K562 (cell line): ENCODE results near the gene PHF14. TPM values are rescaled to one million over a fixed set of nuclear protein-coding genes. Genes with fewer than 3 reads are reported as not detected.

ENCODE experiments used
- JUND ChIP-seq, 2 experiments: IDR thresholded peaks; 2 replicates in 1 of 2; 3 replicates in 1 of 2; pipeline ENCODE4 v1.6.1; 2011; ENCODE audit warnings: borderline replicate concordance in 2 of 2, low read depth in 2 of 2, low read length in 2 of 2, improper control_type of control experiment in 1 of 2, missing biosample characterization in 1 of 2, missing genetic modification characterization in 1 of 2, missing genetic modification reagents in 1 of 2
- POLR3G ChIP-seq: IDR thresholded peaks from 2 replicates; pipeline ENCODE4 v1.6.1; 2011; ENCODE audit not compliant: insufficient read length, insufficient replicate concordance; ENCODE audit errors: extremely low read depth
- ZNF347 ChIP-seq: fragments of 450-650 bp; formaldehyde crosslinking; IDR thresholded peaks from 2 replicates; pipeline ENCODE4 v1.4.0; 2020; ENCODE audit warnings: low read depth, mild to moderate bottlenecking, moderate library complexity
- polyA plus RNA-seq, 8 experiments: library from polyadenylated mRNA; depleted of rRNA in 4 of 8; stranded (reverse) in 5 of 8; unstranded in 3 of 8; fragments of >200 nt; fragmentation: Nextera tagmentation in 2 of 8; fragmentation: Illumina TruSeq in 1 of 8; extraction: Ambion mirVana in 2 of 8; extraction: Trizol in 1 of 8; gene quantifications; 2 replicates each; pipeline versions ENCODE4 v1.2.1 to v1.2.3, GENCODE V29; 2011 to 2014; ENCODE audit warnings: inconsistent platforms in 1 of 8, missing spikeins in 1 of 8
- total RNA-seq, 7 experiments: library from RNA; depleted of rRNA in 6 of 7; stranded (reverse); fragments of >200 nt in 6 of 7; fragmentation: Illumina TruSeq in 2 of 7; extraction: Trizol in 2 of 7; gene quantifications; 2 replicates each; pipeline versions ENCODE4 v1.2.1 to v1.2.3, GENCODE V29; 2011 to 2021; ENCODE audit warnings: low replicate concordance in 1 of 7
- TF ChIP-seq, protein P1 (sequence below): fragments of 450-650 bp; IDR thresholded peaks from 2 replicates; pipeline ENCODE4 v1.6.1; 2017; ENCODE audit warnings: antibody characterized with exemption, mild to moderate bottlenecking
- TF ChIP-seq, protein P2 (sequence below): fragments of 200-600 bp; sonication (generic); IDR thresholded peaks from one replicate; pipeline ENCODE4 v1.6.1; 2012; ENCODE audit warnings: mild to moderate bottlenecking, low read depth, low read length, inconsistent platforms

PHF14 gene
- total and polyA plus RNA-seq, 9 of the 15 experiments (the other 6 are each of a cell fraction or from before 2014, with no cell fraction given): 27.5 to 67.6 (median 41.4) TPM

- TF ChIP-seq ZNF347 (no peak), POLR3G (no peak), JUND (IDR thresholded peaks at IDR 0.05; ENCODE audit: borderline replicate concordance, low read depth, low read length) (no peak), JUND (tag; IDR thresholded peaks at IDR 0.05; ENCODE audit: borderline replicate concordance, low read depth, low read length) (no peak)
- TF ChIP-seq, protein P1, sequence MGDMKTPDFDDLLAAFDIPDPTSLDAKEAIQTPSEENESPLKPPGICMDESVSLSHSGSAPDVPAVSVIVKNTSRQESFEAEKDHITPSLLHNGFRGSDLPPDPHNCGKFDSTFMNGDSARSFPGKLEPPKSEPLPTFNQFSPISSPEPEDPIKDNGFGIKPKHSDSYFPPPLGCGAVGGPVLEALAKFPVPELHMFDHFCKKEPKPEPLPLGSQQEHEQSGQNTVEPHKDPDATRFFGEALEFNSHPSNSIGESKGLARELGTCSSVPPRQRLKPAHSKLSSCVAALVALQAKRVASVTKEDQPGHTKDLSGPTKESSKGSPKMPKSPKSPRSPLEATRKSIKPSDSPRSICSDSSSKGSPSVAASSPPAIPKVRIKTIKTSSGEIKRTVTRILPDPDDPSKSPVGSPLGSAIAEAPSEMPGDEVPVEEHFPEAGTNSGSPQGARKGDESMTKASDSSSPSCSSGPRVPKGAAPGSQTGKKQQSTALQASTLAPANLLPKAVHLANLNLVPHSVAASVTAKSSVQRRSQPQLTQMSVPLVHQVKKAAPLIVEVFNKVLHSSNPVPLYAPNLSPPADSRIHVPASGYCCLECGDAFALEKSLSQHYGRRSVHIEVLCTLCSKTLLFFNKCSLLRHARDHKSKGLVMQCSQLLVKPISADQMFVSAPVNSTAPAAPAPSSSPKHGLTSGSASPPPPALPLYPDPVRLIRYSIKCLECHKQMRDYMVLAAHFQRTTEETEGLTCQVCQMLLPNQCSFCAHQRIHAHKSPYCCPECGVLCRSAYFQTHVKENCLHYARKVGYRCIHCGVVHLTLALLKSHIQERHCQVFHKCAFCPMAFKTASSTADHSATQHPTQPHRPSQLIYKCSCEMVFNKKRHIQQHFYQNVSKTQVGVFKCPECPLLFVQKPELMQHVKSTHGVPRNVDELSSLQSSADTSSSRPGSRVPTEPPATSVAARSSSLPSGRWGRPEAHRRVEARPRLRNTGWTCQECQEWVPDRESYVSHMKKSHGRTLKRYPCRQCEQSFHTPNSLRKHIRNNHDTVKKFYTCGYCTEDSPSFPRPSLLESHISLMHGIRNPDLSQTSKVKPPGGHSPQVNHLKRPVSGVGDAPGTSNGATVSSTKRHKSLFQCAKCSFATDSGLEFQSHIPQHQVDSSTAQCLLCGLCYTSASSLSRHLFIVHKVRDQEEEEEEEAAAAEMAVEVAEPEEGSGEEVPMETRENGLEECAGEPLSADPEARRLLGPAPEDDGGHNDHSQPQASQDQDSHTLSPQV: no peak
- TF ChIP-seq, protein P2, sequence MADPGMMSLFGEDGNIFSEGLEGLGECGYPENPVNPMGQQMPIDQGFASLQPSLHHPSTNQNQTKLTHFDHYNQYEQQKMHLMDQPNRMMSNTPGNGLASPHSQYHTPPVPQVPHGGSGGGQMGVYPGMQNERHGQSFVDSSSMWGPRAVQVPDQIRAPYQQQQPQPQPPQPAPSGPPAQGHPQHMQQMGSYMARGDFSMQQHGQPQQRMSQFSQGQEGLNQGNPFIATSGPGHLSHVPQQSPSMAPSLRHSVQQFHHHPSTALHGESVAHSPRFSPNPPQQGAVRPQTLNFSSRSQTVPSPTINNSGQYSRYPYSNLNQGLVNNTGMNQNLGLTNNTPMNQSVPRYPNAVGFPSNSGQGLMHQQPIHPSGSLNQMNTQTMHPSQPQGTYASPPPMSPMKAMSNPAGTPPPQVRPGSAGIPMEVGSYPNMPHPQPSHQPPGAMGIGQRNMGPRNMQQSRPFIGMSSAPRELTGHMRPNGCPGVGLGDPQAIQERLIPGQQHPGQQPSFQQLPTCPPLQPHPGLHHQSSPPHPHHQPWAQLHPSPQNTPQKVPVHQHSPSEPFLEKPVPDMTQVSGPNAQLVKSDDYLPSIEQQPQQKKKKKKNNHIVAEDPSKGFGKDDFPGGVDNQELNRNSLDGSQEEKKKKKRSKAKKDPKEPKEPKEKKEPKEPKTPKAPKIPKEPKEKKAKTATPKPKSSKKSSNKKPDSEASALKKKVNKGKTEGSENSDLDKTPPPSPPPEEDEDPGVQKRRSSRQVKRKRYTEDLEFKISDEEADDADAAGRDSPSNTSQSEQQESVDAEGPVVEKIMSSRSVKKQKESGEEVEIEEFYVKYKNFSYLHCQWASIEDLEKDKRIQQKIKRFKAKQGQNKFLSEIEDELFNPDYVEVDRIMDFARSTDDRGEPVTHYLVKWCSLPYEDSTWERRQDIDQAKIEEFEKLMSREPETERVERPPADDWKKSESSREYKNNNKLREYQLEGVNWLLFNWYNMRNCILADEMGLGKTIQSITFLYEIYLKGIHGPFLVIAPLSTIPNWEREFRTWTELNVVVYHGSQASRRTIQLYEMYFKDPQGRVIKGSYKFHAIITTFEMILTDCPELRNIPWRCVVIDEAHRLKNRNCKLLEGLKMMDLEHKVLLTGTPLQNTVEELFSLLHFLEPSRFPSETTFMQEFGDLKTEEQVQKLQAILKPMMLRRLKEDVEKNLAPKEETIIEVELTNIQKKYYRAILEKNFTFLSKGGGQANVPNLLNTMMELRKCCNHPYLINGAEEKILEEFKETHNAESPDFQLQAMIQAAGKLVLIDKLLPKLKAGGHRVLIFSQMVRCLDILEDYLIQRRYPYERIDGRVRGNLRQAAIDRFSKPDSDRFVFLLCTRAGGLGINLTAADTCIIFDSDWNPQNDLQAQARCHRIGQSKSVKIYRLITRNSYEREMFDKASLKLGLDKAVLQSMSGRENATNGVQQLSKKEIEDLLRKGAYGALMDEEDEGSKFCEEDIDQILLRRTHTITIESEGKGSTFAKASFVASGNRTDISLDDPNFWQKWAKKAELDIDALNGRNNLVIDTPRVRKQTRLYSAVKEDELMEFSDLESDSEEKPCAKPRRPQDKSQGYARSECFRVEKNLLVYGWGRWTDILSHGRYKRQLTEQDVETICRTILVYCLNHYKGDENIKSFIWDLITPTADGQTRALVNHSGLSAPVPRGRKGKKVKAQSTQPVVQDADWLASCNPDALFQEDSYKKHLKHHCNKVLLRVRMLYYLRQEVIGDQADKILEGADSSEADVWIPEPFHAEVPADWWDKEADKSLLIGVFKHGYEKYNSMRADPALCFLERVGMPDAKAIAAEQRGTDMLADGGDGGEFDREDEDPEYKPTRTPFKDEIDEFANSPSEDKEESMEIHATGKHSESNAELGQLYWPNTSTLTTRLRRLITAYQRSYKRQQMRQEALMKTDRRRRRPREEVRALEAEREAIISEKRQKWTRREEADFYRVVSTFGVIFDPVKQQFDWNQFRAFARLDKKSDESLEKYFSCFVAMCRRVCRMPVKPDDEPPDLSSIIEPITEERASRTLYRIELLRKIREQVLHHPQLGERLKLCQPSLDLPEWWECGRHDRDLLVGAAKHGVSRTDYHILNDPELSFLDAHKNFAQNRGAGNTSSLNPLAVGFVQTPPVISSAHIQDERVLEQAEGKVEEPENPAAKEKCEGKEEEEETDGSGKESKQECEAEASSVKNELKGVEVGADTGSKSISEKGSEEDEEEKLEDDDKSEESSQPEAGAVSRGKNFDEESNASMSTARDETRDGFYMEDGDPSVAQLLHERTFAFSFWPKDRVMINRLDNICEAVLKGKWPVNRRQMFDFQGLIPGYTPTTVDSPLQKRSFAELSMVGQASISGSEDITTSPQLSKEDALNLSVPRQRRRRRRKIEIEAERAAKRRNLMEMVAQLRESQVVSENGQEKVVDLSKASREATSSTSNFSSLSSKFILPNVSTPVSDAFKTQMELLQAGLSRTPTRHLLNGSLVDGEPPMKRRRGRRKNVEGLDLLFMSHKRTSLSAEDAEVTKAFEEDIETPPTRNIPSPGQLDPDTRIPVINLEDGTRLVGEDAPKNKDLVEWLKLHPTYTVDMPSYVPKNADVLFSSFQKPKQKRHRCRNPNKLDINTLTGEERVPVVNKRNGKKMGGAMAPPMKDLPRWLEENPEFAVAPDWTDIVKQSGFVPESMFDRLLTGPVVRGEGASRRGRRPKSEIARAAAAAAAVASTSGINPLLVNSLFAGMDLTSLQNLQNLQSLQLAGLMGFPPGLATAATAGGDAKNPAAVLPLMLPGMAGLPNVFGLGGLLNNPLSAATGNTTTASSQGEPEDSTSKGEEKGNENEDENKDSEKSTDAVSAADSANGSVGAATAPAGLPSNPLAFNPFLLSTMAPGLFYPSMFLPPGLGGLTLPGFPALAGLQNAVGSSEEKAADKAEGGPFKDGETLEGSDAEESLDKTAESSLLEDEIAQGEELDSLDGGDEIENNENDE: no peak
- TF ChIP-seq, all 486 proteins: peak for 0
These were observed 204.1 kb downstream of the PHF14 start (continued) for GRCh38 chr7:11177793-11178192.
